WTC11 (cell line): ENCODE results near the gene COBL. TPM values are rescaled to one million over a fixed set of nuclear protein-coding genes. Genes with fewer than 3 reads are reported as not detected.

Experiments
- ATAC-seq: fragments of 200-7000 bp; cut with Tn5 transposase; 2 replicates; pipeline ENCODE4 v1.10.0; 2021; ENCODE audit warnings: mild to moderate bottlenecking, moderate library complexity
- CTCF ChIA-PET: fragments of 300-600 bp; sonication (Branson Sonifier 250); formaldehyde crosslinking; loops from one replicate; lab custom pipeline; 2021; ENCODE audit warnings: antibody characterized with exemption; lab: Charles Lee
- POLR2A ChIA-PET: fragments of 350-600 bp; sonication (Branson Sonifier 250); formaldehyde crosslinking; loops from one replicate; lab custom pipeline; 2021; ENCODE audit warnings: antibody characterized with exemption; lab: Charles Lee
- DNase-seq: peaks from one replicate; pipeline ENCODE4 v3.0.0; 2021; ENCODE audit warnings: low spot score
- H3K27ac Mint-ChIP-seq: 2 replicates; pipeline ENCODE4 v1.8.0; 2021; ENCODE audit warnings: mixed read lengths
- H3K27me3 Mint-ChIP-seq: 2 replicates; pipeline ENCODE4 v1.8.0; 2021; ENCODE audit warnings: low read depth, mild to moderate bottlenecking, moderate library complexity, mixed read lengths
- H3K36me3 Mint-ChIP-seq: 2 replicates; pipeline ENCODE4 v1.8.0; 2021; ENCODE audit warnings: mixed read lengths
- H3K4me1 Mint-ChIP-seq: 2 replicates; pipeline ENCODE4 v1.8.0; 2022; ENCODE audit warnings: mixed read lengths
- H3K4me3 Mint-ChIP-seq: 2 replicates; pipeline ENCODE4 v1.8.0; 2021; ENCODE audit warnings: mild to moderate bottlenecking, moderate library complexity, mixed read lengths
- H3K9me3 Mint-ChIP-seq: 2 replicates; pipeline ENCODE4 v1.8.0; 2021; ENCODE audit warnings: mixed read lengths
- CREM ChIP-seq: sonication (generic); formaldehyde crosslinking; IDR thresholded peaks from 2 replicates; pipeline ENCODE4 v1.8.1; 2022; ENCODE audit warnings: mild to moderate bottlenecking, missing genetic modification reagents, moderate library complexity
- ESRRA ChIP-seq: sonication (generic); formaldehyde crosslinking; IDR thresholded peaks from 2 replicates; pipeline ENCODE4 v1.8.1; 2022; ENCODE audit warnings: mild to moderate bottlenecking, missing genetic modification reagents, borderline replicate concordance
- FOXP1 ChIP-seq: sonication (generic); formaldehyde crosslinking; IDR thresholded peaks from 2 replicates; pipeline ENCODE4 v1.8.0; 2022; ENCODE audit warnings: missing genetic modification reagents, mild to moderate bottlenecking, moderate library complexity, borderline replicate concordance
- GTF2I ChIP-seq: fragments of 250-450 bp; sonication (Bioruptor Pico); conservative IDR thresholded peaks from 2 replicates; pipeline ENCODE4 v1.4.0; 2021; ENCODE audit warnings: mild to moderate bottlenecking
- IRF1 ChIP-seq: sonication (generic); formaldehyde crosslinking; IDR thresholded peaks from 2 replicates; pipeline ENCODE4 v1.8.0; 2023; ENCODE audit warnings: missing genetic modification reagents
- IRF2 ChIP-seq: sonication (generic); formaldehyde crosslinking; IDR thresholded peaks from 2 replicates; pipeline ENCODE4 v1.8.0; 2022; ENCODE audit warnings: low read depth, missing genetic modification reagents, borderline replicate concordance
- MYBL2 ChIP-seq: sonication (generic); formaldehyde crosslinking; IDR thresholded peaks from 2 replicates; pipeline ENCODE4 v1.8.1; 2023; ENCODE audit warnings: mild to moderate bottlenecking, moderate library complexity, missing genetic modification reagents
- PRDM15 ChIP-seq: sonication (generic); formaldehyde crosslinking; IDR thresholded peaks from 2 replicates; pipeline ENCODE4 v1.8.0; 2022; ENCODE audit warnings: missing genetic modification reagents
- RORB ChIP-seq: fragments of 250-450 bp; sonication (Bioruptor Pico); IDR thresholded peaks from 2 replicates; pipeline ENCODE4 v1.9.0; 2021; ENCODE audit warnings: mild to moderate bottlenecking
- SMAD3 ChIP-seq: sonication (generic); formaldehyde crosslinking; IDR thresholded peaks from 2 replicates; pipeline ENCODE4 v1.8.0; 2022; ENCODE audit warnings: missing genetic modification reagents, mild to moderate bottlenecking, borderline replicate concordance
- TEAD4 ChIP-seq: sonication (generic); formaldehyde crosslinking; IDR thresholded peaks from 2 replicates; pipeline ENCODE4 v1.8.0; 2022; ENCODE audit warnings: mild to moderate bottlenecking, missing genetic modification reagents
- ZMAT4 ChIP-seq: fragments of 250-450 bp; sonication (Bioruptor Pico); IDR thresholded peaks from 2 replicates; pipeline ENCODE4 v1.9.0; 2021; ENCODE audit warnings: mild to moderate bottlenecking
- ZNF317 ChIP-seq: sonication (generic); formaldehyde crosslinking; IDR thresholded peaks from 2 replicates; pipeline ENCODE4 v1.8.1; 2023; ENCODE audit warnings: low read depth, mild to moderate bottlenecking, moderate library complexity, missing genetic modification reagents, borderline replicate concordance
- ZNF423 ChIP-seq: fragments of 250-450 bp; sonication (Bioruptor Pico); IDR thresholded peaks from 2 replicates; pipeline ENCODE4 v2.1.2; 2022; ENCODE audit warnings: mild to moderate bottlenecking, moderate library complexity
- ZNF425 ChIP-seq: fragments of 250-450 bp; sonication (Bioruptor Pico); conservative IDR thresholded peaks from 2 replicates; pipeline ENCODE4 v1.9.0; 2021; ENCODE audit warnings: mild to moderate bottlenecking
- ZNF512 ChIP-seq: sonication (generic); formaldehyde crosslinking; IDR thresholded peaks from 2 replicates; pipeline ENCODE4 v1.8.1; 2022; ENCODE audit warnings: missing genetic modification reagents, borderline replicate concordance
- ZNF671 ChIP-seq: fragments of 250-450 bp; sonication (Bioruptor Pico); IDR thresholded peaks from 2 replicates; pipeline ENCODE4 v1.8.0; 2021; ENCODE audit warnings: mild to moderate bottlenecking
- total RNA-seq: library from RNA; stranded (reverse); gene quantifications from 3 replicates; pipeline ENCODE4 v1.2.3, GENCODE V29; 2021

COBL gene
- total RNA-seq, 1 experiment from 2014 or later = 36.5 TPM

GRCh38 chr7:51069411-51070083, 247.1 kb downstream of the COBL start:
- POLR2A ChIA-PET = no interaction called here
- no peaks in the 10 kb centered on the region for H3K27me3 Mint-ChIP-seq
- peaks cover 13% of the 10 kb centered on the region for H3K4me1 Mint-ChIP-seq
- peaks cover 10% of the 10 kb centered on the region for H3K36me3 Mint-ChIP-seq
- ATAC-seq (no peak), DNase-seq (no peak)
- peaks cover 7% of the 10 kb centered on the region for H3K9me3 Mint-ChIP-seq
- no peak overlapping the region for H3K4me3 Mint-ChIP-seq
- peak overlapping the region; percentile 42; the same call in 1 of the 2 replicates for H3K27ac Mint-ChIP-seq
- no peak for TF ChIP-seq TEAD4 (CRISPR knock-in tag)
- CTCF ChIA-PET = interaction anchor here (0.7 to 2.5 kb wide), 3 partner anchors 21 to 91 kb away, joined by 3 to 23 read pairs (median 4); no protein-coding TSS in a partner anchor

GRCh38 chr7:51068401-51068800, 248.2 kb downstream of the COBL start:
- Mint-ChIP-seq H3K4me1 (peaks cover 13% of the 10 kb centered on the region), H3K27me3 (no peaks in the 10 kb centered on the region), H3K4me3 (no peak overlapping the region), H3K36me3 (peaks cover 14% of the 10 kb centered on the region), H3K27ac (no peak overlapping the region), H3K9me3 (peaks cover 7% of the 10 kb centered on the region)
- POLR2A ChIA-PET = no interaction called here
- CTCF ChIA-PET = interaction anchor here (0.6 to 2.5 kb wide), 17 partner anchors 8 to 473 kb away, joined by 3 to 23 read pairs (median 5); no protein-coding TSS in a partner anchor
- TF ChIP-seq PRDM15 = no peak
- no peak for TF ChIP-seq CREM (CRISPR knock-in tag)
- TF ChIP-seq ZNF425 (CRISPR knock-in tag) = no peak
- no peak for TF ChIP-seq IRF1
- TF ChIP-seq IRF2 (CRISPR knock-in tag) = no peak
- no peak for TF ChIP-seq SMAD3 (CRISPR knock-in tag)
- TF ChIP-seq ZMAT4 (CRISPR knock-in tag) = no peak
- TF ChIP-seq FOXP1 (CRISPR knock-in tag) = no peak
- TF ChIP-seq RORB (CRISPR knock-in tag) = no peak
- no peak for TF ChIP-seq ZNF423 (CRISPR knock-in tag)
- no peak for TF ChIP-seq MYBL2 (CRISPR knock-in tag)
- TF ChIP-seq GTF2I (CRISPR knock-in tag) = no peak
- TF ChIP-seq ZNF671 (CRISPR knock-in tag) = no peak
- no peak for TF ChIP-seq ZNF512
- no peak for TF ChIP-seq ESRRA (CRISPR knock-in tag)
- no peak for TF ChIP-seq ZNF317 (CRISPR knock-in tag)
- DNase-seq (no peak), ATAC-seq (no peak)
